ENCODE measurements around the gene DNAJC2. TPM values are rescaled to one million over a fixed set of nuclear protein-coding genes. Genes with fewer than 3 reads are reported as not detected.

DNAJC2 gene
- total RNA-seq, 1 donor from 2014 or later: 41.0 TPM

- Mint-ChIP-seq H3K27ac (no peak overlapping the region), H3K27me3 (ENCODE audit: insufficient read depth, low read depth) (no peaks in the 10 kb centered on the region), H3K36me3 (peaks cover 29% of the 10 kb centered on the region), H3K9me3 (no peaks in the 10 kb centered on the region), H3K4me3 (no peak overlapping the region), H3K4me1 (peaks cover 7% of the 10 kb centered on the region)
- H3K9me3 ChIP-seq (ENCODE audit: low read depth): no peaks in the 10 kb centered on the region
- no peak overlapping the region for H3K27ac ChIP-seq
- no peak for TF ChIP-seq CTCF (IDR thresholded peaks at IDR 0.05)
- TF ChIP-seq EZH2 (IDR thresholded peaks at IDR 0.05): no peak
- TF ChIP-seq EZH2phosphoT487 (IDR thresholded peaks at IDR 0.05): no peak
- H3K4me2 ChIP-seq: no peak overlapping the region
- H3K27me3 ChIP-seq: no peaks in the 10 kb centered on the region
- peaks cover 9% of the 10 kb centered on the region for H3K4me1 ChIP-seq
- peaks cover 55% of the 10 kb centered on the region for H3K79me2 ChIP-seq (ENCODE audit: low read depth)
- H3F3A ChIP-seq (ENCODE audit: low read depth): no peaks in the 10 kb centered on the region
- peaks cover 18% of the 10 kb centered on the region for H3K36me3 ChIP-seq
- no peak overlapping the region for H2AFZ ChIP-seq (replicated peaks)
- no peak overlapping the region for H3K4me3 ChIP-seq
- no peak overlapping the region for H3K9ac ChIP-seq
- no peaks in the 10 kb centered on the region for H4K20me1 ChIP-seq (ENCODE audit: low read depth)
- no peak for DNase-seq (ENCODE audit: low spot score)
These were observed 3.1 kb downstream of the DNAJC2 start for GRCh38 chr7:103341466-103341865.

DNA sequence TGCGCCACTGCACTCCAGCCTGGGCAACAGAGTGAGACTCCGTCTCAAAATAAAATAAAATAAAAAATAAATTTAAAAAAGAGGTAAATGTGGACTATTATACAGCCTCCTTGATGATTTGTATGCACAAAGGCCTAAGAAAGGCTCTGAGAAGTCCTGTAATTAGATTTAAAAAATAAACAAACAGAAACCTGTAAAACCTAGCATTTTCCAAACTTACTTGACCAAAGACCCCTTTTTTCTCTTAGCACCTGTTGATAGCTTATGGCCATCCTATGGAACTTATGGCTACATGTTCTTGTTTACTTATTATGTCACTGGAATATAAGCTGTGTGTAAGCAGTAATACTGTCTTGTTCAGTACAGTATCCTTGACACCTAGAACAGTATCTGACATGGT lies 5.7 kb downstream of the DNAJC2 start:
- no peaks in the 10 kb centered on the region for H3K9me3 ChIP-seq (ENCODE audit: low read depth)
- H3K79me2 ChIP-seq (ENCODE audit: low read depth): peaks cover 48% of the 10 kb centered on the region
- H3K27me3 ChIP-seq: no peaks in the 10 kb centered on the region
- no peak overlapping the region for H2AFZ ChIP-seq (replicated peaks)
- H3K27ac ChIP-seq: no peak overlapping the region
- H3K4me2 ChIP-seq: no peak overlapping the region
- H3K36me3 ChIP-seq: peaks cover 24% of the 10 kb centered on the region
- H3F3A ChIP-seq (ENCODE audit: low read depth): no peaks in the 10 kb centered on the region
- peaks cover 30% of the 10 kb centered on the region for H3K36me3 Mint-ChIP-seq
- no peak overlapping the region for H3K27ac Mint-ChIP-seq
- H3K4me3 Mint-ChIP-seq: no peak overlapping the region
- H3K9ac ChIP-seq: no peak overlapping the region
- H3K9me3 Mint-ChIP-seq: no peaks in the 10 kb centered on the region
- peaks cover 2% of the 10 kb centered on the region for H3K4me1 Mint-ChIP-seq
- H3K27me3 Mint-ChIP-seq (ENCODE audit: insufficient read depth, low read depth): peaks cover 2% of the 10 kb centered on the region
- H3K4me1 ChIP-seq: peaks cover 8% of the 10 kb centered on the region
- TF ChIP-seq EZH2phosphoT487 (IDR thresholded peaks at IDR 0.05) (no peak), CTCF (IDR thresholded peaks at IDR 0.05) (no peak), EZH2 (IDR thresholded peaks at IDR 0.05) (no peak)
- no peaks in the 10 kb centered on the region for H4K20me1 ChIP-seq (ENCODE audit: low read depth)
- DNase-seq (ENCODE audit: low spot score): no peak
- H3K4me3 ChIP-seq: no peak overlapping the region

GRCh38 chr7:103336761-103337160 lies 7.8 kb downstream of the DNAJC2 start:
- H3K4me3 ChIP-seq: no peak overlapping the region
- H3K4me2 ChIP-seq: no peak overlapping the region
- H3K9me3 Mint-ChIP-seq: no peaks in the 10 kb centered on the region
- H3K27me3 Mint-ChIP-seq (ENCODE audit: insufficient read depth, low read depth): peaks cover 2% of the 10 kb centered on the region
- H3K27me3 ChIP-seq: no peaks in the 10 kb centered on the region
- H3K4me3 Mint-ChIP-seq: no peak overlapping the region
- no peak overlapping the region for H3K27ac Mint-ChIP-seq
- no peak overlapping the region for H3K9ac ChIP-seq
- DNase-seq (ENCODE audit: low spot score): no peak
- no peak overlapping the region for H2AFZ ChIP-seq (replicated peaks)
- H3K79me2 ChIP-seq (ENCODE audit: low read depth): peaks cover 27% of the 10 kb centered on the region
- H3K9me3 ChIP-seq (ENCODE audit: low read depth): no peaks in the 10 kb centered on the region
- H3K27ac ChIP-seq: no peak overlapping the region
- H3K4me1 ChIP-seq: no peaks in the 10 kb centered on the region
- H3K36me3 Mint-ChIP-seq: peaks cover 27% of the 10 kb centered on the region
- no peaks in the 10 kb centered on the region for H3F3A ChIP-seq (ENCODE audit: low read depth)
- H3K36me3 ChIP-seq: peaks cover 19% of the 10 kb centered on the region
- TF ChIP-seq CTCF (IDR thresholded peaks at IDR 0.05) (no peak), EZH2 (IDR thresholded peaks at IDR 0.05) (no peak), EZH2phosphoT487 (IDR thresholded peaks at IDR 0.05) (no peak)
- H3K4me1 Mint-ChIP-seq: no peaks in the 10 kb centered on the region
- H4K20me1 ChIP-seq (ENCODE audit: low read depth): no peaks in the 10 kb centered on the region
